H9 (cell line): ENCODE data around the gene CAMK2G. TPM values are rescaled to one million over a fixed set of nuclear protein-coding genes. Genes with fewer than 3 reads are reported as not detected.

ENCODE experiments used
- DNase-seq: peaks from one replicate; pipeline ENCODE4 v3.0.0-alpha.2; 2017
- H2AFZ ChIP-seq: one replicate; pipeline ENCODE4 v1.6.1; 2013; ENCODE audit warnings: mild to moderate bottlenecking, low read length, control low read depth, moderate library complexity
- H2AK5ac ChIP-seq: 2 replicates; pipeline ENCODE4 v1.6.1; 2013; ENCODE audit warnings: low read length, control low read depth, mixed read lengths; ENCODE audit not compliant: insufficient read length
- H2BK120ac ChIP-seq: one replicate; pipeline ENCODE4 v1.6.1; 2013; ENCODE audit warnings: low read depth, mild to moderate bottlenecking, low read length, control low read depth, inconsistent platforms; ENCODE audit not compliant: poor library complexity, severe bottlenecking
- H2BK12ac ChIP-seq: 2 replicates; pipeline ENCODE4 v1.6.1; 2013; ENCODE audit warnings: low read length, control low read depth, mixed read lengths, low read depth; ENCODE audit not compliant: insufficient read length
- H2BK15ac ChIP-seq: 2 replicates; pipeline ENCODE4 v1.6.1; 2013; ENCODE audit warnings: low read depth, low read length, control low read depth
- H2BK20ac ChIP-seq: one replicate; pipeline ENCODE4 v1.6.1; 2013; ENCODE audit warnings: low read depth, mild to moderate bottlenecking, low read length, control low read depth, inconsistent platforms; ENCODE audit not compliant: poor library complexity, severe bottlenecking
- H2BK5ac ChIP-seq: 2 replicates; pipeline ENCODE4 v1.6.1; 2013; ENCODE audit warnings: low read length, control low read depth, mixed read lengths; ENCODE audit not compliant: insufficient read length
- H3K14ac ChIP-seq: 2 replicates; pipeline ENCODE4 v1.6.1; 2013; ENCODE audit warnings: low read length, control low read depth; ENCODE audit not compliant: insufficient read depth
- H3K18ac ChIP-seq: 2 replicates; pipeline ENCODE4 v1.6.1; 2013; ENCODE audit warnings: low read depth, mild to moderate bottlenecking, mixed read lengths, low read length, control low read depth; ENCODE audit not compliant: insufficient read length
- H3K23ac ChIP-seq: 2 replicates; pipeline ENCODE4 v1.6.1; 2013; ENCODE audit warnings: low read length, control low read depth, mixed read lengths, low read depth; ENCODE audit not compliant: insufficient read length
- H3K23me2 ChIP-seq: 2 replicates; pipeline ENCODE4 v1.6.1; 2013; ENCODE audit warnings: low read depth, mild to moderate bottlenecking, mixed read lengths, low read length, control low read depth; ENCODE audit not compliant: insufficient read length, poor library complexity, severe bottlenecking
- H3K27ac ChIP-seq: 2 replicates; pipeline ENCODE4 v1.5.1; 2013; ENCODE audit warnings: low read length, control low read depth, mixed read lengths, low read depth; ENCODE audit not compliant: insufficient read length
- H3K27me3 ChIP-seq: 2 replicates; pipeline ENCODE4 v1.6.1; 2013; ENCODE audit warnings: low read length, control low read depth, inconsistent platforms; ENCODE audit not compliant: insufficient read depth
- H3K4ac ChIP-seq: 2 replicates; pipeline ENCODE4 v1.6.1; 2013; ENCODE audit warnings: low read depth, mild to moderate bottlenecking, control low read depth, inconsistent platforms, low read length, moderate library complexity
- H3K4me1 ChIP-seq: 2 replicates; pipeline ENCODE4 v1.6.1; 2013; ENCODE audit warnings: low read length, control low read depth, inconsistent platforms; ENCODE audit not compliant: insufficient read depth
- H3K4me2 ChIP-seq: 2 replicates; pipeline ENCODE4 v1.6.1; 2013; ENCODE audit warnings: low read length, control low read depth, mixed read lengths; ENCODE audit not compliant: insufficient read length, insufficient read depth
- H3K56ac ChIP-seq: 2 replicates; pipeline ENCODE4 v1.6.1; 2013; ENCODE audit warnings: low read depth, mild to moderate bottlenecking, mixed read lengths, low read length, control low read depth; ENCODE audit not compliant: insufficient read length
- H3K79me1 ChIP-seq: 2 replicates; pipeline ENCODE4 v1.6.1; 2013; ENCODE audit warnings: low read depth, mild to moderate bottlenecking, moderate library complexity, low read length, control low read depth, inconsistent platforms; ENCODE audit not compliant: insufficient read depth, poor library complexity, severe bottlenecking
- H3K79me2 ChIP-seq: 2 replicates; pipeline ENCODE4 v1.6.1; 2013; ENCODE audit warnings: low read length, control low read depth, inconsistent platforms; ENCODE audit not compliant: insufficient read depth
- H3K9ac ChIP-seq: 2 replicates; pipeline ENCODE4 v1.6.1; 2013; ENCODE audit warnings: low read length, control low read depth, mixed read lengths; ENCODE audit not compliant: insufficient read length; ENCODE audit errors: extremely low read depth
- H3K9me3 ChIP-seq: one replicate; pipeline ENCODE4 v1.6.1; 2013; ENCODE audit warnings: low read depth, low read length, inconsistent platforms; ENCODE audit not compliant: control insufficient read depth
- H3T11ph ChIP-seq: one replicate; pipeline ENCODE4 v1.6.1; 2013; ENCODE audit warnings: mild to moderate bottlenecking, low read length, control low read depth, inconsistent platforms
- H4K20me1 ChIP-seq: one replicate; pipeline ENCODE4 v1.6.1; 2013; ENCODE audit not compliant: control insufficient read depth, insufficient read length, insufficient read depth
- H4K5ac ChIP-seq: 2 replicates; pipeline ENCODE4 v1.6.1; 2013; ENCODE audit warnings: low read depth, mild to moderate bottlenecking, mixed read lengths, low read length, control low read depth; ENCODE audit not compliant: insufficient read length
- H4K8ac ChIP-seq: replicated peaks from 2 replicates; pipeline ENCODE4 v1.6.1; 2013; ENCODE audit warnings: low read length, control low read depth, mixed read lengths, low read depth; ENCODE audit not compliant: insufficient read length
- H4K91ac ChIP-seq: 2 replicates; pipeline ENCODE4 v1.6.1; 2013; ENCODE audit warnings: low read depth, mild to moderate bottlenecking, moderate library complexity, mixed read lengths, low read length, control low read depth; ENCODE audit not compliant: insufficient read length
- H3K27ac Mint-ChIP-seq, 3 experiments: 2 replicates in 2 of 3; 3 replicates in 1 of 3; pipeline ENCODE4 v1.8.0; 2020 to 2021; ENCODE audit warnings: mixed read lengths in 3 of 3, mild to moderate bottlenecking in 1 of 3, moderate library complexity in 1 of 3
- H3K27me3 Mint-ChIP-seq: 2 replicates; pipeline ENCODE4 v1.8.0; 2021; ENCODE audit warnings: low read depth, mild to moderate bottlenecking, moderate library complexity, mixed read lengths
- H3K36me3 Mint-ChIP-seq, 3 experiments: 2 replicates in 2 of 3; 3 replicates in 1 of 3; pipeline ENCODE4 v1.8.0; 2020 to 2021; ENCODE audit warnings: low read depth in 3 of 3, mixed read lengths in 3 of 3; ENCODE audit not compliant: insufficient read depth in 1 of 3
- H3K4me1 Mint-ChIP-seq, 2 experiments: 2 replicates each; pipeline ENCODE4 v1.8.0; 2020; ENCODE audit warnings: mixed read lengths in 2 of 2
- H3K4me3 Mint-ChIP-seq, 2 experiments: 2 replicates in 1 of 2; 3 replicates in 1 of 2; pipeline ENCODE4 v1.8.0; 2020 to 2021; ENCODE audit warnings: mild to moderate bottlenecking in 2 of 2, mixed read lengths in 2 of 2, moderate library complexity in 1 of 2
- H3K9me3 Mint-ChIP-seq, 2 experiments: 2 replicates in 1 of 2; 3 replicates in 1 of 2; pipeline ENCODE4 v1.8.0; 2020; ENCODE audit warnings: mild to moderate bottlenecking in 2 of 2, mixed read lengths in 2 of 2, moderate library complexity in 1 of 2
- CTCF ChIP-seq: fragments of 200-600 bp; sonication (generic); conservative IDR thresholded peaks from 3 replicates; pipeline ENCODE4 v1.8.0; 2021; ENCODE audit warnings: antibody characterized with exemption, mild to moderate bottlenecking
- WGBS: extraction: QIAGEN DNeasy Blood & Tissue Kit; methylation state at CpG from one replicate; pipeline ENCODE4 v1.1.7; 2013; ENCODE audit warnings: missing lambda C conversion rate, low lambda C conversion rate, mixed read lengths; ENCODE audit not compliant: insufficient read length; ENCODE audit errors: extremely low coverage; 5-methylcytosine and 5-hydroxymethylcytosine counted together
- total RNA-seq: library from RNA; stranded (reverse); gene quantifications from 2 replicates; pipeline ENCODE4 v1.2.1, GENCODE V29; 2021

The CAMK2G gene
- total RNA-seq, 1 experiment from 2014 or later = 31.8 TPM

- Histone ChIP-seq H3K4me2 (no peak overlapping the region), H4K5ac (no peak overlapping the region), H2BK12ac (no peak overlapping the region), H2BK20ac (no peak overlapping the region), H4K20me1 (no peaks in the 10 kb centered on the region), H3K9me3 (no peaks in the 10 kb centered on the region), H3K79me1 (no peaks in the 10 kb centered on the region), H2AFZ (no peak overlapping the region), H2AK5ac (no peak overlapping the region), H3K9ac (no peak overlapping the region), H3K27ac (no peak overlapping the region), H3K4me1 (peaks cover 9% of the 10 kb centered on the region), H2BK120ac (no peak overlapping the region), H4K8ac (no peak overlapping the region), H2BK5ac (no peak overlapping the region), H3K4ac (no peak overlapping the region), H3K79me2 (no peaks in the 10 kb centered on the region), H2BK15ac (no peak overlapping the region), H3K56ac (no peak overlapping the region), H3T11ph (no peak overlapping the region), H3K18ac (no peak overlapping the region), H3K14ac (no peak overlapping the region), H3K27me3 (no peaks in the 10 kb centered on the region; the same call in 1 of the 2 replicates), H3K23me2 (peaks cover 14% of the 10 kb centered on the region), H3K23ac (no peak overlapping the region), H4K91ac (no peak overlapping the region)
- Mint-ChIP-seq H3K4me1 (peaks cover 35 to 38% of the 10 kb centered on the region in 2 experiments), H3K4me3 (no peak overlapping the region; a peak in 1 of 5 replicates), H3K36me3 (peaks cover 9 to 18% (median 13%) of the 10 kb centered on the region in 3 experiments; a peak in 6 of 7 replicates), H3K9me3 (no peaks in the 10 kb centered on the region), H3K27ac (no peak overlapping the region; a peak in 1 of 7 replicates), H3K27me3 (peaks cover 41% of the 10 kb centered on the region)
- no peak for DNase-seq
- WGBS = no CpG with 5 or more reads among the region's 10 CpGs
- no peak for TF ChIP-seq CTCF
Measured at GRCh38 chr10:73914036-73914435, 39.7 kb upstream of the CAMK2G start.
